WI38 (cell line): ENCODE results near the gene DNAJC30.

Experiments
- H3K4me3 ChIP-seq: 2 replicates; pipeline ENCODE4 v1.5.1; 2011; ENCODE audit warnings: low read depth, mild to moderate bottlenecking, control low read depth, low read length
- TF ChIP-seq, protein P1 (sequence below): IDR thresholded peaks from 2 replicates; pipeline ENCODE4 v1.5.1; 2012; ENCODE audit warnings: low read depth, mild to moderate bottlenecking, control low read depth, low read length

Gene DNAJC30

DNA sequence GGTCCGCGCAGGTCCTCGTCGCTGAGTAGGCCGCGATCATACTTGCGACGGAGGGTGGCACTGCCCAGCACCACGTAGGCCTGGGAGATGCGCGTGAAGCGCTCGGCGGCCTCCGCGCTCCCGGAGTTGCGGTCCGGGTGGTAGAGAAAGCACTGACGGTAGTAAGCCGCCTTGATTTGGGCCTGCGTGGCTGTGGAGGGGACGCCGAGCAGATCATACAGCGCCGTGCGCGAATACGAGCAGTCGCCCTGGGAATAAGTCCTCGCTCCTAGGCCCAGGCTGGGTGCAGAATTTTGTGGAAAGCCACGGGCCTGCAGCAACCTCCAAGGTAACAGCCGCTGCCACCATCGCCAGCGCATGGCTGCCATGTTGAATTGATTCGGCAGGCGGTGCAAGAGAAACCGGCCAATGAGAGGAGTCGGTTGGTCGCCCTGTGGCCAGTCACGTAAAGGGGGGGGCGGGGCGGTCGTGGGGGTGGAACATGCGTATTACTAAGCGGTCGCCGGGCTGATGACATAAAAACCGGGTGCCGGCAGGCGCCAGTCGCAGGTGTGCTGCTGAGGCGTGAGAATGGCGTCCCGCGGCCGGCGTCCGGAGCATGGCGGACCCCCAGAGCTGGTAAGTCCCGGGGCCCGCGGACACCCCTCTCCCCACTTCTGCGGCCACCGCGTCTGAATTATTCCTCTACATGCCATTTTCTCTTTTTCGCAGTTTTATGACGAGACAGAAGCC lies at the start of gene DNAJC30, which contains the start of gene BUD23:
DNAJC30 (minus strand) TSS at position 398 of the 732 bp plus-strand sequence; CDS start at position 368, 30 bp downstream.
BUD23 (plus strand) TSS at position 542 of the 732 bp plus-strand sequence; CDS start at position 571, 29 bp downstream.
- H3K4me3 ChIP-seq = peak within 1 kb of the TSS; percentile 99
- TF ChIP-seq, protein P1, sequence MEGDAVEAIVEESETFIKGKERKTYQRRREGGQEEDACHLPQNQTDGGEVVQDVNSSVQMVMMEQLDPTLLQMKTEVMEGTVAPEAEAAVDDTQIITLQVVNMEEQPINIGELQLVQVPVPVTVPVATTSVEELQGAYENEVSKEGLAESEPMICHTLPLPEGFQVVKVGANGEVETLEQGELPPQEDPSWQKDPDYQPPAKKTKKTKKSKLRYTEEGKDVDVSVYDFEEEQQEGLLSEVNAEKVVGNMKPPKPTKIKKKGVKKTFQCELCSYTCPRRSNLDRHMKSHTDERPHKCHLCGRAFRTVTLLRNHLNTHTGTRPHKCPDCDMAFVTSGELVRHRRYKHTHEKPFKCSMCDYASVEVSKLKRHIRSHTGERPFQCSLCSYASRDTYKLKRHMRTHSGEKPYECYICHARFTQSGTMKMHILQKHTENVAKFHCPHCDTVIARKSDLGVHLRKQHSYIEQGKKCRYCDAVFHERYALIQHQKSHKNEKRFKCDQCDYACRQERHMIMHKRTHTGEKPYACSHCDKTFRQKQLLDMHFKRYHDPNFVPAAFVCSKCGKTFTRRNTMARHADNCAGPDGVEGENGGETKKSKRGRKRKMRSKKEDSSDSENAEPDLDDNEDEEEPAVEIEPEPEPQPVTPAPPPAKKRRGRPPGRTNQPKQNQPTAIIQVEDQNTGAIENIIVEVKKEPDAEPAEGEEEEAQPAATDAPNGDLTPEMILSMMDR = no peak

- no peak overlapping the region for H3K4me3 ChIP-seq
- TF ChIP-seq, protein P1 = no peak
These were observed 49.1 kb upstream of the DNAJC30 start for GRCh38 chr7:73732397-73732796.

GRCh38 chr7:73730485-73730884 lies 47.2 kb upstream of the DNAJC30 start:
- no peak overlapping the region for H3K4me3 ChIP-seq
- TF ChIP-seq, protein P1 = no peak

GRCh38 chr7:73728551-73728950 lies 45.3 kb upstream of the DNAJC30 start:
- no peak overlapping the region for H3K4me3 ChIP-seq
- TF ChIP-seq, protein P1 = no peak

- TF ChIP-seq, protein P1 = no peak
- no peak overlapping the region for H3K4me3 ChIP-seq
These were observed 44.7 kb upstream of the DNAJC30 start for GRCh38 chr7:73727952-73728351.

- H3K4me3 ChIP-seq = no peak overlapping the region
- TF ChIP-seq, protein P1 = no peak
These were observed 42.8 kb upstream of the DNAJC30 start for GRCh38 chr7:73726083-73726466.

DNA sequence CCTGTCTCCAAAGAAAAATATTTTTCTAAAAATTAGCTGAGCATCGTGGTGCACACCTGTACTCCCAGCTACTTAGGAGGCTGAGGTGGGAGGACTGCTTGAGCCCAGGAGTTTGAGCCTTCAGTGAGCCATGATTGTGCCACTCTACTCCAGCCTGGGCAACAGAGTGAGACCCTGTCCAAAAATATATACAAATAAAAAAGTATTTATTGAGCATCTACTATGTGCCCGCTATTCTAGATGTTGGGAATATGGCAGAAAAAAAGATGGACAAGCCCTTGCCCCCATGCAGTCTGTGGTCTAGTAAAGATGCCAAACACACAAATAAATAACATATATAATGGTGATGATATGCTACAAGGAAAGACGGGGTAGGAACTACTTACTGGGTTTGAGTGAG lies 40.6 kb upstream of the DNAJC30 start:
- TF ChIP-seq, protein P1 = no peak

More for the DNA sequence above, 40.6 kb upstream of the DNAJC30 start:
- no peak overlapping the region for H3K4me3 ChIP-seq
